HEK293 (cell line): Measurements from ENCODE around the gene JHY.

ENCODE experiments used
- CTCF ChIA-PET: fragments of 350-600 bp; formaldehyde crosslinking; extraction: SDS; loops from one replicate; lab custom pipeline; 2021; ENCODE audit warnings: antibody characterized with exemption; lab: Yijun Ruan, JAX
- POLR2A ChIA-PET: fragments of 300-600 bp; formaldehyde crosslinking; extraction: SDS; loops from one replicate; lab custom pipeline; 2020; ENCODE audit warnings: antibody characterized with exemption, inconsistent platforms; lab: Yijun Ruan, JAX
- H3K27ac ChIP-seq: fragments of 200-500 bp; sonication (Bioruptor generic); 2 replicates; pipeline ENCODE4 v1.5.1; 2014; ENCODE audit warnings: low read depth, low read length, control low read depth, inconsistent platforms; ENCODE audit errors: extremely low read depth
- H3K36me3 ChIP-seq, 2 experiments: fragments of 200-500 bp in 1 of 2; sonication (Bioruptor generic) in 1 of 2; 1 replicate in 1 of 2; 2 replicates in 1 of 2; pipeline ENCODE4 v1.5.1; 2014 to 2017; ENCODE audit warnings: inconsistent platforms in 2 of 2, low read length in 2 of 2; ENCODE audit not compliant: control insufficient read depth in 2 of 2, insufficient read depth in 1 of 2
- H3K4me1 ChIP-seq: fragments of 200-500 bp; sonication (Bioruptor generic); 2 replicates; pipeline ENCODE4 v1.5.1; 2014; ENCODE audit warnings: mild to moderate bottlenecking, low read length, inconsistent platforms; ENCODE audit not compliant: control insufficient read depth, insufficient read depth
- H3K4me3 ChIP-seq: 2 replicates; pipeline ENCODE4 v1.5.1; 2011; ENCODE audit warnings: low read depth, mild to moderate bottlenecking, control low read depth, low read length, moderate library complexity
- H3K9me3 ChIP-seq: fragments of 200-500 bp; sonication (Bioruptor generic); 2 replicates; pipeline ENCODE4 v1.5.1; 2014; ENCODE audit warnings: low read depth, low read length, inconsistent platforms; ENCODE audit not compliant: control insufficient read depth, insufficient read depth
- BCL11A ChIP-seq: fragments of 450-650 bp; formaldehyde crosslinking; IDR thresholded peaks from 2 replicates; pipeline ENCODE4 v1.5.1; 2016; ENCODE audit warnings: low read depth, missing biosample characterization, missing genetic modification characterization
- GFI1B ChIP-seq: fragments of 450-650 bp; formaldehyde crosslinking; IDR thresholded peaks from 2 replicates; pipeline ENCODE4 v1.5.1; 2016; ENCODE audit warnings: missing biosample characterization, missing genetic modification characterization
- PRDM4 ChIP-seq: fragments of 450-650 bp; formaldehyde crosslinking; IDR thresholded peaks from 2 replicates; pipeline ENCODE4 v1.5.1; 2017; ENCODE audit warnings: missing biosample characterization, missing genetic modification characterization
- TCF7L2 ChIP-seq: IDR thresholded peaks from 2 replicates; pipeline ENCODE4 v1.6.1; 2011; ENCODE audit warnings: low read depth, mild to moderate bottlenecking, inconsistent platforms, low read length, moderate library complexity, borderline replicate concordance
- ZBTB1 ChIP-seq: fragments of 450-650 bp; formaldehyde crosslinking; IDR thresholded peaks from 2 replicates; pipeline ENCODE4 v1.5.1; 2016; ENCODE audit warnings: missing biosample characterization, missing genetic modification characterization
- ZBTB21 ChIP-seq: fragments of 450-650 bp; formaldehyde crosslinking; IDR thresholded peaks from 2 replicates; pipeline ENCODE4 v1.5.1; 2017; ENCODE audit warnings: missing biosample characterization, missing genetic modification characterization
- ZBTB48 ChIP-seq: fragments of 450-650 bp; formaldehyde crosslinking; IDR thresholded peaks from 2 replicates; pipeline ENCODE4 v1.5.1; 2016; ENCODE audit warnings: missing biosample characterization, missing genetic modification characterization
- ZNF138 ChIP-seq: fragments of 450-650 bp; formaldehyde crosslinking; IDR thresholded peaks from 2 replicates; pipeline ENCODE4 v1.5.1; 2016; ENCODE audit warnings: missing biosample characterization, missing genetic modification characterization, borderline replicate concordance
- ZNF211 ChIP-seq: fragments of 450-650 bp; formaldehyde crosslinking; IDR thresholded peaks from 2 replicates; pipeline ENCODE4 v1.5.1; 2016; ENCODE audit warnings: low read depth, missing biosample characterization, missing genetic modification characterization
- ZNF366 ChIP-seq: fragments of 450-650 bp; formaldehyde crosslinking; conservative IDR thresholded peaks from 2 replicates; pipeline ENCODE4 v1.5.1; 2016; ENCODE audit warnings: missing biosample characterization, missing genetic modification characterization
- ZNF416 ChIP-seq: fragments of 450-650 bp; formaldehyde crosslinking; IDR thresholded peaks from 2 replicates; pipeline ENCODE4 v1.5.1; 2016; ENCODE audit warnings: missing biosample characterization, missing genetic modification characterization
- ZNF423 ChIP-seq: fragments of 450-650 bp; formaldehyde crosslinking; IDR thresholded peaks from 2 replicates; pipeline ENCODE4 v1.5.1; 2016; ENCODE audit warnings: missing biosample characterization, missing genetic modification characterization
- ZNF48 ChIP-seq: fragments of 450-650 bp; formaldehyde crosslinking; IDR thresholded peaks from 2 replicates; pipeline ENCODE4 v1.5.1; 2016; ENCODE audit warnings: missing biosample characterization, missing genetic modification characterization
- ZNF548 ChIP-seq: fragments of 450-650 bp; formaldehyde crosslinking; IDR thresholded peaks from 2 replicates; pipeline ENCODE4 v1.5.1; 2016; ENCODE audit warnings: missing biosample characterization, missing genetic modification characterization
- ZNF624 ChIP-seq: fragments of 450-650 bp; formaldehyde crosslinking; IDR thresholded peaks from 2 replicates; pipeline ENCODE4 v1.5.1; 2017; ENCODE audit warnings: missing biosample characterization, missing genetic modification characterization
- ZNF654 ChIP-seq: fragments of 450-650 bp; formaldehyde crosslinking; IDR thresholded peaks from 2 replicates; pipeline ENCODE4 v1.5.1; 2016; ENCODE audit warnings: low read depth, missing biosample characterization, missing genetic modification characterization
- ZNF768 ChIP-seq: fragments of 450-650 bp; formaldehyde crosslinking; IDR thresholded peaks from 2 replicates; pipeline ENCODE4 v1.5.1; 2018; ENCODE audit warnings: missing biosample characterization, mild to moderate bottlenecking, missing genetic modification characterization
- ZSCAN16 ChIP-seq: fragments of 450-650 bp; formaldehyde crosslinking; IDR thresholded peaks from 2 replicates; pipeline ENCODE4 v1.5.1; 2016; ENCODE audit warnings: missing biosample characterization, missing genetic modification characterization
- ZXDB ChIP-seq: fragments of 450-650 bp; formaldehyde crosslinking; IDR thresholded peaks from 2 replicates; pipeline ENCODE4 v1.5.1; 2016; ENCODE audit warnings: missing biosample characterization, missing genetic modification characterization
- TF ChIP-seq, protein P1 (sequence below): fragments of 450-650 bp; formaldehyde crosslinking; IDR thresholded peaks from 2 replicates; pipeline ENCODE4 v1.5.1; 2016; ENCODE audit warnings: missing biosample characterization, missing genetic modification characterization, borderline replicate concordance
- TF ChIP-seq, protein P2 (sequence below): fragments of 450-650 bp; formaldehyde crosslinking; IDR thresholded peaks from 2 replicates; pipeline ENCODE4 v1.5.1; 2016; ENCODE audit warnings: missing biosample characterization, missing genetic modification characterization, borderline replicate concordance
- TF ChIP-seq, protein P3 (sequence below): fragments of 450-650 bp; formaldehyde crosslinking; IDR thresholded peaks from 2 replicates; pipeline ENCODE4 v1.5.1; 2016; ENCODE audit warnings: missing biosample characterization, missing genetic modification characterization
- TF ChIP-seq, protein P4 (sequence below): fragments of 450-650 bp; formaldehyde crosslinking; IDR thresholded peaks from 2 replicates; pipeline ENCODE4 v1.5.1; 2016; ENCODE audit warnings: missing biosample characterization, missing genetic modification characterization

JHY gene

GRCh38 chr11:122931510-122931909 is 49.0 kb downstream of the JHY start:
- no peak for TF ChIP-seq PRDM4 (tag by site-specific recombination)
- TF ChIP-seq ZSCAN16 = no peak
- no peak for TF ChIP-seq ZNF211 (tag by site-specific recombination)
- TF ChIP-seq TCF7L2 = no peak
- no peak for TF ChIP-seq ZBTB48
- no peak for TF ChIP-seq ZXDB
- TF ChIP-seq, protein P1, sequence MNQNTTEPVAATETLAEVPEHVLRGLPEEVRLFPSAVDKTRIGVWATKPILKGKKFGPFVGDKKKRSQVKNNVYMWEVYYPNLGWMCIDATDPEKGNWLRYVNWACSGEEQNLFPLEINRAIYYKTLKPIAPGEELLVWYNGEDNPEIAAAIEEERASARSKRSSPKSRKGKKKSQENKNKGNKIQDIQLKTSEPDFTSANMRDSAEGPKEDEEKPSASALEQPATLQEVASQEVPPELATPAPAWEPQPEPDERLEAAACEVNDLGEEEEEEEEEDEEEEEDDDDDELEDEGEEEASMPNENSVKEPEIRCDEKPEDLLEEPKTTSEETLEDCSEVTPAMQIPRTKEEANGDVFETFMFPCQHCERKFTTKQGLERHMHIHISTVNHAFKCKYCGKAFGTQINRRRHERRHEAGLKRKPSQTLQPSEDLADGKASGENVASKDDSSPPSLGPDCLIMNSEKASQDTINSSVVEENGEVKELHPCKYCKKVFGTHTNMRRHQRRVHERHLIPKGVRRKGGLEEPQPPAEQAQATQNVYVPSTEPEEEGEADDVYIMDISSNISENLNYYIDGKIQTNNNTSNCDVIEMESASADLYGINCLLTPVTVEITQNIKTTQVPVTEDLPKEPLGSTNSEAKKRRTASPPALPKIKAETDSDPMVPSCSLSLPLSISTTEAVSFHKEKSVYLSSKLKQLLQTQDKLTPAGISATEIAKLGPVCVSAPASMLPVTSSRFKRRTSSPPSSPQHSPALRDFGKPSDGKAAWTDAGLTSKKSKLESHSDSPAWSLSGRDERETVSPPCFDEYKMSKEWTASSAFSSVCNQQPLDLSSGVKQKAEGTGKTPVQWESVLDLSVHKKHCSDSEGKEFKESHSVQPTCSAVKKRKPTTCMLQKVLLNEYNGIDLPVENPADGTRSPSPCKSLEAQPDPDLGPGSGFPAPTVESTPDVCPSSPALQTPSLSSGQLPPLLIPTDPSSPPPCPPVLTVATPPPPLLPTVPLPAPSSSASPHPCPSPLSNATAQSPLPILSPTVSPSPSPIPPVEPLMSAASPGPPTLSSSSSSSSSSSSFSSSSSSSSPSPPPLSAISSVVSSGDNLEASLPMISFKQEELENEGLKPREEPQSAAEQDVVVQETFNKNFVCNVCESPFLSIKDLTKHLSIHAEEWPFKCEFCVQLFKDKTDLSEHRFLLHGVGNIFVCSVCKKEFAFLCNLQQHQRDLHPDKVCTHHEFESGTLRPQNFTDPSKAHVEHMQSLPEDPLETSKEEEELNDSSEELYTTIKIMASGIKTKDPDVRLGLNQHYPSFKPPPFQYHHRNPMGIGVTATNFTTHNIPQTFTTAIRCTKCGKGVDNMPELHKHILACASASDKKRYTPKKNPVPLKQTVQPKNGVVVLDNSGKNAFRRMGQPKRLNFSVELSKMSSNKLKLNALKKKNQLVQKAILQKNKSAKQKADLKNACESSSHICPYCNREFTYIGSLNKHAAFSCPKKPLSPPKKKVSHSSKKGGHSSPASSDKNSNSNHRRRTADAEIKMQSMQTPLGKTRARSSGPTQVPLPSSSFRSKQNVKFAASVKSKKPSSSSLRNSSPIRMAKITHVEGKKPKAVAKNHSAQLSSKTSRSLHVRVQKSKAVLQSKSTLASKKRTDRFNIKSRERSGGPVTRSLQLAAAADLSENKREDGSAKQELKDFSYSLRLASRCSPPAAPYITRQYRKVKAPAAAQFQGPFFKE (tag by site-specific recombination) = no peak
- TF ChIP-seq ZBTB1 (tag by site-specific recombination) = no peak
- TF ChIP-seq, protein P2, sequence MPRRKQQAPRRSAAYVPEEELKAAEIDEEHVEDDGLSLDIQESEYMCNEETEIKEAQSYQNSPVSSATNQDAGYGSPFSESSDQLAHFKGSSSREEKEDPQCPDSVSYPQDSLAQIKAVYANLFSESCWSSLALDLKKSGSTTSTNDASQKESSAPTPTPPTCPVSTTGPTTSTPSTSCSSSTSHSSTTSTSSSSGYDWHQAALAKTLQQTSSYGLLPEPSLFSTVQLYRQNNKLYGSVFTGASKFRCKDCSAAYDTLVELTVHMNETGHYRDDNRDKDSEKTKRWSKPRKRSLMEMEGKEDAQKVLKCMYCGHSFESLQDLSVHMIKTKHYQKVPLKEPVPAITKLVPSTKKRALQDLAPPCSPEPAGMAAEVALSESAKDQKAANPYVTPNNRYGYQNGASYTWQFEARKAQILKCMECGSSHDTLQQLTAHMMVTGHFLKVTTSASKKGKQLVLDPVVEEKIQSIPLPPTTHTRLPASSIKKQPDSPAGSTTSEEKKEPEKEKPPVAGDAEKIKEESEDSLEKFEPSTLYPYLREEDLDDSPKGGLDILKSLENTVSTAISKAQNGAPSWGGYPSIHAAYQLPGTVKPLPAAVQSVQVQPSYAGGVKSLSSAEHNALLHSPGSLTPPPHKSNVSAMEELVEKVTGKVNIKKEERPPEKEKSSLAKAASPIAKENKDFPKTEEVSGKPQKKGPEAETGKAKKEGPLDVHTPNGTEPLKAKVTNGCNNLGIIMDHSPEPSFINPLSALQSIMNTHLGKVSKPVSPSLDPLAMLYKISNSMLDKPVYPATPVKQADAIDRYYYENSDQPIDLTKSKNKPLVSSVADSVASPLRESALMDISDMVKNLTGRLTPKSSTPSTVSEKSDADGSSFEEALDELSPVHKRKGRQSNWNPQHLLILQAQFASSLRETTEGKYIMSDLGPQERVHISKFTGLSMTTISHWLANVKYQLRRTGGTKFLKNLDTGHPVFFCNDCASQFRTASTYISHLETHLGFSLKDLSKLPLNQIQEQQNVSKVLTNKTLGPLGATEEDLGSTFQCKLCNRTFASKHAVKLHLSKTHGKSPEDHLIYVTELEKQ (tag by site-specific recombination) = no peak
- TF ChIP-seq BCL11A (tag by site-specific recombination) = no peak
- no peak for TF ChIP-seq ZNF416
- no peak for TF ChIP-seq ZNF366 (tag by site-specific recombination)
- no peak for TF ChIP-seq ZNF423 (tag by site-specific recombination)
- Histone ChIP-seq H3K4me3 (no peak overlapping the region), H3K36me3 (no peaks in the 10 kb centered on the region; a peak in 1 of 3 replicates), H3K4me1 (no peaks in the 10 kb centered on the region), H3K9me3 (no peaks in the 10 kb centered on the region), H3K27ac (no peak overlapping the region)
- CTCF ChIA-PET = no interaction called here
- POLR2A ChIA-PET = no interaction called here

GRCh38 chr11:122933416-122933815 is 50.9 kb downstream of the JHY start:
- H3K4me3 ChIP-seq = no peak overlapping the region
- H3K4me1 ChIP-seq = no peaks in the 10 kb centered on the region
- POLR2A ChIA-PET = interaction anchor here (0.9 kb wide), 2 partner anchors 33 to 129 kb away, joined by 3 to 7 read pairs; partner anchors contain the start of gene HSPA8
- H3K9me3 ChIP-seq = no peaks in the 10 kb centered on the region
- CTCF ChIA-PET = interaction anchor here (0.8 to 2.4 kb wide), 6 partner anchors 10 to 119 kb away, joined by 3 to 8 read pairs (median 5); no protein-coding TSS in a partner anchor
- H3K36me3 ChIP-seq = no peaks in the 10 kb centered on the region
- no peak overlapping the region for H3K27ac ChIP-seq
- TF ChIP-seq ZNF768 (tag by site-specific recombination) (no peak), ZNF624 (tag by site-specific recombination) (no peak), GFI1B (tag by site-specific recombination) (no peak), ZNF48 (tag by site-specific recombination) (no peak), ZNF654 (tag by site-specific recombination) (no peak), ZNF138 (no peak), ZNF548 (tag by site-specific recombination) (no peak), ZBTB21 (no peak)
- TF ChIP-seq, protein P3, sequence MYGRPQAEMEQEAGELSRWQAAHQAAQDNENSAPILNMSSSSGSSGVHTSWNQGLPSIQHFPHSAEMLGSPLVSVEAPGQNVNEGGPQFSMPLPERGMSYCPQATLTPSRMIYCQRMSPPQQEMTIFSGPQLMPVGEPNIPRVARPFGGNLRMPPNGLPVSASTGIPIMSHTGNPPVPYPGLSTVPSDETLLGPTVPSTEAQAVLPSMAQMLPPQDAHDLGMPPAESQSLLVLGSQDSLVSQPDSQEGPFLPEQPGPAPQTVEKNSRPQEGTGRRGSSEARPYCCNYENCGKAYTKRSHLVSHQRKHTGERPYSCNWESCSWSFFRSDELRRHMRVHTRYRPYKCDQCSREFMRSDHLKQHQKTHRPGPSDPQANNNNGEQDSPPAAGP (tag by site-specific recombination) = no peak
- TF ChIP-seq, protein P4, sequence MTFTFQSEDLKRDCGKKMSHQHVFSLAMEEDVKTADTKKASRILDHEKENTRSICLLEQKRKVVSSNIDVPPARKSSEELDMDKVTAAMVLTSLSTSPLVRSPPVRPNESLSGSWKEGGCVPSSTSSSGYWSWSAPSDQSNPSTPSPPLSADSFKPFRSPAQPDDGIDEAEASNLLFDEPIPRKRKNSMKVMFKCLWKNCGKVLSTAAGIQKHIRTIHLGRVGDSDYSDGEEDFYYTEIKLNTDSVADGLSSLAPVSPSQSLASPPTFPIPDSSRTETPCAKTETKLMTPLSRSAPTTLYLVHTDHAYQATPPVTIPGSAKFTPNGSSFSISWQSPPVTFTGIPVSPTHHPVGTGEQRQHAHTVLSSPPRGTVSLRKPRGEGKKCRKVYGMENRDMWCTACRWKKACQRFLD (tag by site-specific recombination) = no peak
